Measurements from ENCODE around the gene P2RY12.
A peak's percentile ranks its signal among the peaks of the same experiment; 100 is the strongest.

P2RY12 gene

GRCh38 chr3:151327571-151328198 is 56.9 kb downstream of the P2RY12 start:
- Histone ChIP-seq H3K36me3 (ENCODE audit: control insufficient read depth in 1 of 2, insufficient read depth in 2 of 2, low read length in 2 of 2) (no peaks in the 10 kb centered on the region), H3K27ac (ENCODE audit: low read depth, low read length) (no peak overlapping the region), H3K4me3 (ENCODE audit: low read depth in 1 of 2, low read length in 2 of 2) (peak overlapping the region; percentile 3 to 45), H3K9ac (ENCODE audit: low read depth in 1 of 2, low read length in 2 of 2) (no peak overlapping the region), H3K4me1 (ENCODE audit: control insufficient read depth in 1 of 2, insufficient read depth in 2 of 2, low read length in 2 of 2) (no peaks in the 10 kb centered on the region), H3K27me3 (ENCODE audit: control insufficient read depth in 1 of 2, insufficient read depth in 2 of 2, low read length in 2 of 2) (no peaks in the 10 kb centered on the region), H3K9me3 (ENCODE audit: control insufficient read depth in 1 of 2, low read length in 2 of 2) (no peaks in the 10 kb centered on the region)

- no peaks in the 10 kb centered on the region for H3K36me3 ChIP-seq (ENCODE audit: control insufficient read depth in 1 of 2, insufficient read depth in 2 of 2, low read length in 2 of 2)
- no peak overlapping the region for H3K4me3 ChIP-seq (ENCODE audit: low read depth in 1 of 2, low read length in 2 of 2)
- H3K9me3 ChIP-seq (ENCODE audit: control insufficient read depth in 1 of 2, low read length in 2 of 2), result no peaks in the 10 kb centered on the region
- no peak overlapping the region for H3K27ac ChIP-seq (ENCODE audit: low read depth, low read length)
- no peaks in the 10 kb centered on the region for H3K4me1 ChIP-seq (ENCODE audit: control insufficient read depth in 1 of 2, insufficient read depth in 2 of 2, low read length in 2 of 2)
- H3K9ac ChIP-seq (ENCODE audit: low read depth in 1 of 2, low read length in 2 of 2), result no peak overlapping the region
- no peaks in the 10 kb centered on the region for H3K27me3 ChIP-seq (ENCODE audit: control insufficient read depth in 1 of 2, insufficient read depth in 2 of 2, low read length in 2 of 2)
These were observed 62.0 kb downstream of the P2RY12 start for GRCh38 chr3:151322511-151322910.

GRCh38 chr3:151321526-151321925 is 63.0 kb downstream of the P2RY12 start:
- no peaks in the 10 kb centered on the region for H3K36me3 ChIP-seq (ENCODE audit: control insufficient read depth in 1 of 2, insufficient read depth in 2 of 2, low read length in 2 of 2)
- H3K4me3 ChIP-seq (ENCODE audit: low read depth in 1 of 2, low read length in 2 of 2), result no peak overlapping the region
- no peaks in the 10 kb centered on the region for H3K27me3 ChIP-seq (ENCODE audit: control insufficient read depth in 1 of 2, insufficient read depth in 2 of 2, low read length in 2 of 2)
- H3K4me1 ChIP-seq (ENCODE audit: control insufficient read depth in 1 of 2, insufficient read depth in 2 of 2, low read length in 2 of 2), result no peaks in the 10 kb centered on the region
- H3K9ac ChIP-seq (ENCODE audit: low read depth in 1 of 2, low read length in 2 of 2), result no peak overlapping the region
- H3K9me3 ChIP-seq (ENCODE audit: control insufficient read depth in 1 of 2, low read length in 2 of 2), result no peaks in the 10 kb centered on the region
- no peak overlapping the region for H3K27ac ChIP-seq (ENCODE audit: low read depth, low read length)

- H3K36me3 ChIP-seq (ENCODE audit: control insufficient read depth in 1 of 2, insufficient read depth in 2 of 2, low read length in 2 of 2), result no peaks in the 10 kb centered on the region
- no peak overlapping the region for H3K4me3 ChIP-seq (ENCODE audit: low read depth in 1 of 2, low read length in 2 of 2)
- H3K27me3 ChIP-seq (ENCODE audit: control insufficient read depth in 1 of 2, insufficient read depth in 2 of 2, low read length in 2 of 2), result no peaks in the 10 kb centered on the region
- H3K9me3 ChIP-seq (ENCODE audit: control insufficient read depth in 1 of 2, low read length in 2 of 2), result no peaks in the 10 kb centered on the region
- no peak overlapping the region for H3K27ac ChIP-seq (ENCODE audit: low read depth, low read length)
- no peak overlapping the region for H3K9ac ChIP-seq (ENCODE audit: low read depth in 1 of 2, low read length in 2 of 2)
- H3K4me1 ChIP-seq (ENCODE audit: control insufficient read depth in 1 of 2, insufficient read depth in 2 of 2, low read length in 2 of 2), result no peaks in the 10 kb centered on the region
These were observed 64.4 kb downstream of the P2RY12 start for GRCh38 chr3:151320131-151320530.

- no peak overlapping the region for H3K27ac ChIP-seq (ENCODE audit: low read depth, low read length)
- H3K9ac ChIP-seq (ENCODE audit: low read depth in 1 of 2, low read length in 2 of 2), result no peak overlapping the region
- no peaks in the 10 kb centered on the region for H3K36me3 ChIP-seq (ENCODE audit: control insufficient read depth in 1 of 2, insufficient read depth in 2 of 2, low read length in 2 of 2)
- H3K9me3 ChIP-seq (ENCODE audit: control insufficient read depth in 1 of 2, low read length in 2 of 2), result no peaks in the 10 kb centered on the region
- no peak overlapping the region for H3K4me3 ChIP-seq (ENCODE audit: low read depth in 1 of 2, low read length in 2 of 2)
- H3K4me1 ChIP-seq (ENCODE audit: control insufficient read depth in 1 of 2, insufficient read depth in 2 of 2, low read length in 2 of 2), result no peaks in the 10 kb centered on the region
- H3K27me3 ChIP-seq (ENCODE audit: control insufficient read depth in 1 of 2, insufficient read depth in 2 of 2, low read length in 2 of 2), result no peaks in the 10 kb centered on the region
These were observed 64.9 kb downstream of the P2RY12 start for GRCh38 chr3:151319628-151320027.

- Histone ChIP-seq H3K4me1 (ENCODE audit: control insufficient read depth in 1 of 2, insufficient read depth in 2 of 2, low read length in 2 of 2) (no peaks in the 10 kb centered on the region), H3K27me3 (ENCODE audit: control insufficient read depth in 1 of 2, insufficient read depth in 2 of 2, low read length in 2 of 2) (no peaks in the 10 kb centered on the region), H3K36me3 (ENCODE audit: control insufficient read depth in 1 of 2, insufficient read depth in 2 of 2, low read length in 2 of 2) (no peaks in the 10 kb centered on the region), H3K9ac (ENCODE audit: low read depth in 1 of 2, low read length in 2 of 2) (no peak overlapping the region), H3K27ac (ENCODE audit: low read depth, low read length) (no peak overlapping the region), H3K9me3 (ENCODE audit: control insufficient read depth in 1 of 2, low read length in 2 of 2) (no peaks in the 10 kb centered on the region), H3K4me3 (ENCODE audit: low read depth in 1 of 2, low read length in 2 of 2) (no peak overlapping the region)
These were observed 65.6 kb downstream of the P2RY12 start for GRCh38 chr3:151318991-151319390.

GRCh38 chr3:151318313-151318712 is 66.2 kb downstream of the P2RY12 start:
- no peak overlapping the region for H3K4me3 ChIP-seq (ENCODE audit: low read depth in 1 of 2, low read length in 2 of 2)
- no peaks in the 10 kb centered on the region for H3K4me1 ChIP-seq (ENCODE audit: control insufficient read depth in 1 of 2, insufficient read depth in 2 of 2, low read length in 2 of 2)
- H3K27me3 ChIP-seq (ENCODE audit: control insufficient read depth in 1 of 2, insufficient read depth in 2 of 2, low read length in 2 of 2), result no peaks in the 10 kb centered on the region
- no peaks in the 10 kb centered on the region for H3K9me3 ChIP-seq (ENCODE audit: control insufficient read depth in 1 of 2, low read length in 2 of 2)
- H3K27ac ChIP-seq (ENCODE audit: low read depth, low read length), result no peak overlapping the region
- no peak overlapping the region for H3K9ac ChIP-seq (ENCODE audit: low read depth in 1 of 2, low read length in 2 of 2)
- no peaks in the 10 kb centered on the region for H3K36me3 ChIP-seq (ENCODE audit: control insufficient read depth in 1 of 2, insufficient read depth in 2 of 2, low read length in 2 of 2)

GRCh38 chr3:151316267-151316991 is 68.1 kb downstream of the P2RY12 start, which contains the start of gene GPR87:
TSS of gene GPR87 (minus strand) at chr3:151316820. CDS start at chr3:151300100, 16,720 bp downstream.
- no peak within 1 kb of the TSS for H3K4me3 ChIP-seq (ENCODE audit: low read depth in 1 of 2, low read length in 2 of 2)
- H3K27me3 ChIP-seq (ENCODE audit: control insufficient read depth in 1 of 2, insufficient read depth in 2 of 2, low read length in 2 of 2), result no peaks in the 10 kb centered on the region
- no peaks in the 10 kb centered on the region for H3K36me3 ChIP-seq (ENCODE audit: control insufficient read depth in 1 of 2, insufficient read depth in 2 of 2, low read length in 2 of 2)
- H3K4me1 ChIP-seq (ENCODE audit: control insufficient read depth in 1 of 2, insufficient read depth in 2 of 2, low read length in 2 of 2), result no peaks in the 10 kb centered on the region
- no peak within 1 kb of the TSS for H3K9ac ChIP-seq (ENCODE audit: low read depth in 1 of 2, low read length in 2 of 2)
- H3K9me3 ChIP-seq (ENCODE audit: control insufficient read depth in 1 of 2, low read length in 2 of 2), result no peaks in the 10 kb centered on the region
- H3K27ac ChIP-seq (ENCODE audit: low read depth, low read length), result no peak within 1 kb of the TSS

- no peak overlapping the region for H3K9ac ChIP-seq (ENCODE audit: low read depth in 1 of 2, low read length in 2 of 2)
These were observed 68.7 kb downstream of the P2RY12 start for GRCh38 chr3:151315846-151316245.

GRCh38 chr3:151315136-151315535 is 69.4 kb downstream of the P2RY12 start:
- Histone ChIP-seq H3K9ac (ENCODE audit: low read depth in 1 of 2, low read length in 2 of 2) (no peak overlapping the region), H3K9me3 (ENCODE audit: control insufficient read depth in 1 of 2, low read length in 2 of 2) (no peaks in the 10 kb centered on the region), H3K27ac (ENCODE audit: low read depth, low read length) (no peak overlapping the region), H3K4me1 (ENCODE audit: control insufficient read depth in 1 of 2, insufficient read depth in 2 of 2, low read length in 2 of 2) (no peaks in the 10 kb centered on the region), H3K27me3 (ENCODE audit: control insufficient read depth in 1 of 2, insufficient read depth in 2 of 2, low read length in 2 of 2) (no peaks in the 10 kb centered on the region), H3K4me3 (ENCODE audit: low read depth in 1 of 2, low read length in 2 of 2) (no peak overlapping the region), H3K36me3 (ENCODE audit: control insufficient read depth in 1 of 2, insufficient read depth in 2 of 2, low read length in 2 of 2) (no peaks in the 10 kb centered on the region)

More at GRCh38 chr3:151315846-151316245, 68.7 kb downstream of the P2RY12 start:
- H3K4me3 ChIP-seq (ENCODE audit: low read depth in 1 of 2, low read length in 2 of 2), result no peak overlapping the region
- no peaks in the 10 kb centered on the region for H3K27me3 ChIP-seq (ENCODE audit: control insufficient read depth in 1 of 2, insufficient read depth in 2 of 2, low read length in 2 of 2)
- no peaks in the 10 kb centered on the region for H3K4me1 ChIP-seq (ENCODE audit: control insufficient read depth in 1 of 2, insufficient read depth in 2 of 2, low read length in 2 of 2)
- no peaks in the 10 kb centered on the region for H3K36me3 ChIP-seq (ENCODE audit: control insufficient read depth in 1 of 2, insufficient read depth in 2 of 2, low read length in 2 of 2)
- H3K9me3 ChIP-seq (ENCODE audit: control insufficient read depth in 1 of 2, low read length in 2 of 2), result no peaks in the 10 kb centered on the region
- no peak overlapping the region for H3K27ac ChIP-seq (ENCODE audit: low read depth, low read length)

Data from duodenal mucosa (tissue), 2 donors.